Activated CD4-positive, alpha-beta T cell treated with anti-CD3 and anti-CD28 coated beads for 4 hours (primary cell): ENCODE results near the gene MRPL12.

ENCODE experiments used
- DNase-seq, 2 donors: peaks; one replicate each; pipeline ENCODE4 v3.0.0-alpha.2; 2020

MRPL12 gene

GRCh38 chr17:81703747-81704654, 834 bp downstream of the MRPL12 start:
- DNase-seq: no peak

- no peak for DNase-seq
Observed at GRCh38 chr17:81705518-81706231, 2.5 kb downstream of the MRPL12 start.

- no peak for DNase-seq
Observed at GRCh38 chr17:81706232-81706611, 3.1 kb downstream of the MRPL12 start.

DNA sequence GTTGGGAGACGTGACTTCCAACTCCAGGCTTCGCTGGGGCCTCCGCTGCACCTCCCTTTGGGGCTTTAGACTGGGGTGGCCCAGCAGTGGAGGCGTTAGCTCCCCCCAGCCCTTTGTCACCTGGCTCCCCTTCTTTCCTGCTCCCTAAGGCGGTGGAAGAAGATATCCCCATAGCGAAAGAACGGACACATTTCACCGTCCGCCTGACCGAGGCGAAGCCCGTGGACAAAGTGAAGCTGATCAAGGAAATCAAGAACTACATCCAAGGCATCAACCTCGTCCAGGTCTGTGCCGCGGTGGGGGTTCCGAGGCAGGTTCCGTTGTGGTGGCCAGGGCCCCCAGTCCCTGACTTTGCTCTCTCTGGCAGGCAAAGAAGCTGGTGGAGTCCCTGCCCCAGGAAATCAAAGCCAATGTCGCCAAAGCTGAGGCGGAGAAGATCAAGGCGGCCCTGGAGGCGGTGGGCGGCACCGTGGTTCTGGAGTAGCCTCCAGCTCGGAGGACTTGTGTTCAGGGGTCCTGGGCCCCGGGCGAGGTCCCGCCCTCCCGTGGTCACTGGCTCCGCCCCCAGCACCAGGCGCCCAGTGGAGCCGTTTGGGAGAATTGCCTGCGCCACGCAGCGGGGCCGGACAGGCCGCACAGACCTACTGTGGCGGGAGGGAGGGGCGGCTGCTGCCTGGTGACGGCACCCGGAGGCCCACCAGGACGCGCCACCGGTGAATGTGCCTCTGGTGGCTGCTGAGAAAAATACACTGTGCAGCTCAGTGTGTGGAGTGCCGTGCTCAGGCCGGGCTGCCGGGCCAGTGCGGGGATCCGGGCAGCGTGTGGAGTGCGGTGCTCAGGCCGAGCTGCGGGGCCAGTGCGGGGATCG, 3.8 kb downstream of the MRPL12 start:
- no peak for DNase-seq

GRCh38 chr17:81707725-81708646, 4.8 kb downstream of the MRPL12 start:
- DNase-seq: no peak

GRCh38 chr17:81708739-81709185, 5.6 kb downstream of the MRPL12 start:
- no peak for DNase-seq

DNA sequence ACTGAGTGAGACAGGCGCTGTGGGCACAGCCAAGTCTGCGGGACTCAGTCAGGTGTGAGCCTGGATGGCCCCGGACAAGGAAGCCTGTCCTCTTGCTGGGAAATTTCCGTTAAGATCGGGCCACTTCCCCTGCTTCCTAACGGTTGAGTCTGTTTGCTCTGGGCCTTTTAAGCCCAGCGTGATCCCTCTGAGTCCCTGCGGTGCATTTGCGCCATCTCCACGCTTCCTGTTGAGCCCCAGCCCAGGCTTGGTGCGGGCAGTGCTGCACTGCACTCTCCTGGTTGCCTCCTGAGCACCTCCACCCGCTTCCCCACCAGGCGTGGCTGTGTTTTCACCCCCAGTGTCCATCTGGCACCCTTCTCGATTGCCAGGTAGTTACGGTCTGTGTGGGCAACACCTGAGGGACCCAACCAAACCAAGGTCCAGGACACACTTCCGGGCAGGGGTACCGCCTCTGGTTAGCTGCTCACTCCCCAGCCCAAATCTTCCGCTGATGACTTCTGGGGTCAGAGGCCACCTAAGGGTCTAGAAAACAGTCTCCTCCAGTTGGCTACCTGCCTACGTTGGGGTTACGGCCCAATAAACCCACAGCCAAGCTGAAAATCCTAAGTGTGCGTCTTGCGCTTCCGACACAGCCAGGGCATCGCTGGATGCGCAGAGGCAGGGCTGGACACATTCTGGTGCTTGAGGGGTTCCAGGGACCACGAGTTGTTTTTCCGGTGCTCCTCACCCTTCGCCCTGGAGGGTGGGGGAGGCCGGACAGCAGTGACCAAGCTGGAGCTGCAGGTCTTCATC, 7.5 kb downstream of the MRPL12 start:
- no peak for DNase-seq

DNA sequence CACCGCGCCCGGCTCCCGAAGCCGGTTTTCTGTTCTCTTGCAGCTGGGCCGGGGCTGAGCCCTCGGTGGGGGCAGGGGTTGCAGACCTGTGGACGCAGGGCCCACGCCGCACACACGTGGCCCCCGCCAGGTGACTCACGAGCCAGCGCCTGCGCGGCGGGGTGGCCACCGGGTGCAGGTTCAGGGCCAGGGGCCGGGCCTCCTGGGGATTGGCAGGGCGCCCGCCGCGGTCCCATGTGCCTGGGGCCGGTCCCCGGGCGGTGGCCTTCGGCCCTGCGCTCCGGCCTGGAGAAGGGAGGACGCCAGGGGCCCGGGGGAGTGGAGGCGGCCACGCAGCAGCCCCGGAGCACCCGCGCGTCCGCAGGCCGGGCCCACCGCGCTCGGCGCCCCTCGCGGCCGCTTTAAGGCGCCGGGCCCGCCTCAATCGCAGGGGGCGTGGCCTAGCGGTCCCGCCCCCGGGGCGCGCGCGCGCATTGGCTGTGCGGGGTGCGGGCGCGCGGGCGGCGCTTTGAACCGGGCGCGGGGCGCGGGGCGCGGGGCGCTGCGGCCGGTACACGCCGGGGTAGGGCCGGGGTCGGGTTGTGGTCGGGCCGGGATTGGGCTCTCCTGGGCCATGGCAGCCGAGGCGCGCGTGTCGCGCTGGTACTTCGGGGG, 8.8 kb downstream of the MRPL12 start, which contains the start of gene SLC25A10:
Gene SLC25A10 (plus strand): TSS at position 471 of the 654 bp plus-strand sequence. CDS start 143 bp downstream, at position 614.
- peak; percentile 70 to 81 for DNase-seq

DNA sequence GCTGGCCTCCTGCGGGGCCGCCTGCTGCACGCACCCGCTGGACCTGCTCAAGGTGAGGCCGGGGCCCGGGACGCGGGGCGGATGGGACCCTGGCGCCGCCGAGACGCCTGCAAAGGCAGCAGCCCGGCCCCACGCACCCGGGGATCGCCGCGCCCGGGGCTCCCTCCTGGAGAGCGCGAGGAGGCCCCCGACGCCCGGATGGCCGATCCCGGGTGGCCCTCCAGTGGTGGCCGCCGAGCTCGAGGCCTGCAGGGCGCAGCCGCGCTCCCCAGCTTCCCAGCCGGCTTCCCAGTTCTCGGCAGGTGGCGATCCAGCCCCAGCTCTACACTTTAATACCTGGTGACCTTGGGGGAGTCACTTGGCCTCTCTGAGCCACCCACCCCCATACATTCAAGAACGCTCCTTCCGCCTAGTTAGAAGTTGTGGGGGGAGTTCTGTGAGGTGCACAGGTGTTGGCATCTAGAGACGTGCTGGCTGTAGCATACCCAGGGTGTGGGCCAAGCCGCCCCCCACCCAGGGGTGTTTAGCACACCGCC, 9.4 kb downstream of the MRPL12 start:
- DNase-seq: no peak

- DNase-seq: no peak
Observed at GRCh38 chr17:81713004-81713555, 9.9 kb downstream of the MRPL12 start.

DNA sequence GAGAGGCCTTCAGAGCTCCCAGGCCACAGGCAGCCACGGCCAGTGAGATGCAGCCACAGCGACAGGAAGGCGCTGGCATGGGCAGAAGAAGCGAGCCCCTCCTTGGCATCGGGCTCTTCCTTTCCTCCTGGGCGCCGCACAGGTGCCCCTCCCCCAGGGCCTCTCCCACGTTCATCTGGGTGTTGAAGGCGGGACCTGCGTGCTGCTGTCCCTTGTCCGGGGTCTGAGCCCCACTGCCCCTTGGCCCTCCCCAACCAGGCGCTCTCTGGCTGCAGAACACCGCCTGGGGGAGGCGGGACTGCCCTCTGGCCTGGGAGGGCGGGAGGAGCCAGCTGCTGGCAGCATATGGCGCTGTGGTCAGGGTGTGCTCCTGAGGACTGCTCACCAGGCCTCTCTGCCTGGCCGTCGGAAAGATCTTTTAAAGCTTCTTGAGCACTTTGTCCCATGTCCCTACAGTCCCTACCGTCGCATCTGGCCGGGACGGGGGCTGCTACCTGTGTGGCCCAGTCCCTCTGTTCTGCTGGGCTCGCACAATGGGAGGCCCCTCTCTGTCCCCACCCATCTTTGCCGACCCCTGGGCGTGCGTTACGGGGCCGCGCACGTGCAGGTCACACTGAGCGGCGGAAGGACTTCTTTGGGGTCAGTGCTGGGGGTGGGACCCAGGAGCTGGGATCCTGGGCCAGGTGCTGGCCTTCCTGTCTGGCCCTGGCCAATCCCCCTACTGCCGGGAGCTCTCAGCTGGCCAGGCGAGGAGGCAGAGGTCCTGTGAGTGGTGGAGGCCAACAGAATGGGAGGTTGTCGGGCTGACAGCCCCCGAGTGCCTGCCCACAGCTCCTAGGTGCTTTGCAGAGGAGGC, 10.6 kb downstream of the MRPL12 start:
- no peak for DNase-seq

GRCh38 chr17:81714412-81715106, 11.4 kb downstream of the MRPL12 start:
- no peak for DNase-seq

DNA sequence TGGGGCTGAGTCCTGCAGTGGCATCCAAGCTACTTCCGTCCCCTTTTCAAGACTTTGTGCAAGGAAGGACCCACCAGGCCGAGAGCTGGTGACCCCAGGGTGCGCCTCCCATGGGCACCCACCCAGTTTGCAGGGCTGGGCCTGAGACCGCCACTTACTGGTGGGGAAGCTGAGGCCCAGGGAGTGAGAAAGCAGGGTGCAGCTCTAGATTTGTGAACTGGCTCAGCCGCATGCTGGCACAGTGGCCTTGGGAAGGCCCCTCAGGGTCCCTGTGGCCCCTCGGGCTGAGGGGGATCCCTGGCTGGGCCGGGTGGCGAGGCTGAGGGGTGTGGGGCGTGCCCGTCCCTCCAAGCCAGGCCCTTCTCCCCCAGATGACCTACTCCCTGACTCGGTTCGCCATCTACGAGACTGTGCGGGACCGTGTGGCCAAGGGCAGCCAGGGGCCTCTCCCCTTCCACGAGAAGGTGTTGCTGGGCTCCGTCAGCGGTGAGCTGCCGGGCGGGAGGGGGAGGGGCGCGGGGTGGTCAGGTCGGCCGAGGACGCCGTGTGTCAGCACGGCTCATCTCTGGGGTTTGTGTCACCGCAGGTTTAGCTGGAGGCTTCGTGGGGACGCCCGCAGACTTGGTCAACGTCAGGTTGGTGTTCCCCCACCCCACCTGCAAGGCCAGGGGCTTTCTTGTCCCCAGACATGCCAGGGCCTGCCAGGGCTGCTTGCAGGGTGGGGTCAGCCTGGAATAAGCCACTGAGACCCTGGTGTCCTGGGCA, 12.1 kb downstream of the MRPL12 start:
- DNase-seq: no peak

DNA sequence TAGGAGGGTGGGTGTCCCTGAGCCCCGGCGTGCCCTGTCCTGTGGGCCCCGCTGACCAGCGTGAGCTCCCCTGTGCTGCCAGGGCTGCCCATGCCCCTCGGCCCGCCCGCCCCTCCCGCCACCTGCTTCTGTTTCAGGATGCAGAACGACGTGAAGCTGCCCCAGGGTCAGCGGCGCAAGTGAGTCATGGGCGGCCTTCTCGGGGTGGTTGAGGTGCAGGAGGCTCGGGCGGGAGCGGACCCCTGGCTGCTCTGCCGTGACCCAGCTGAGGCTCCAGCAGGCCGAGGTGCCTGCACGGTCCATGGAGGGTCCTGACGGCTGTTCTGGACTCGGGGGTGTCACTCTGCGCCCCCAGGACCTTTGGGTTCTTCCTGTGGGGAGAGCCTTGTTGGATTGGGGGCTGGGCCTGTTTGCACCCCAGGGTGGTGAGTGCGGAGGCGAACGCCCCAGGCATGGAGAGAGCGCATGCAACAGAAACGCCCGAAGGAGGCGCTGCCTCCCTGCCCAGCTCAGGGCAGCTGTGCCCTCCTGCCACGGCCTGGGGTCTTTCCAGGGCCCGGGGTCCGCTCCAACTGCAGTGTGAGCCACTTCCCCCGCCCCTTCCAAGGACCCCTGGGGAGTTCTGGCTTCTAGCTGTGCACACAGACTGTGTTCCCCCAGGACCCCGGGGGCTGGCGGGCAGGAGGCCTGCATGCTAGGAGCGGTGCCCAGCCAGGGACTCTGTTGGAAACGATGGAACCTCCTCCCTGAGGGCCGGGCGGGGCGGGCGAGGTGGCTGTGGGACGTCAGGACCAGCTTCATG, 12.9 kb downstream of the MRPL12 start:
- DNase-seq: no peak

DNA sequence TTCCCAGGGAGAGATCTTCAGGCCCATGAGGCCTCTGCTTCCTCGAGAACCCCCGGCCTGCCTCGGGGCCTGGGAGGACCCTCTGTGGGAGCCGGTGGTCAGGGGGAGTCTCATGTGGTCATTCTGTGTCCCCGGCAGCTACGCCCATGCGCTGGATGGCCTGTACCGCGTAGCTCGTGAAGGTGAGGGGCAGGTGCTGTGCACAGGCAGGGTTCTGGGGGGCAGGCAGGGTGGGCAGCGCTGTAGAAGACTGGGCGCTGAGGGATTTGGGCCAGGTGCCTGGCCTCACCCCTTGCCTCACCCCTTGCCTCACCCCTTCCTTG, 13.5 kb downstream of the MRPL12 start:
- no peak for DNase-seq

- no peak for DNase-seq
Observed at GRCh38 chr17:81717049-81717765, 14.0 kb downstream of the MRPL12 start.
